SK-N-SH (cell line): Measurements from ENCODE around the gene DNAJC18. TPM values are rescaled to one million over a fixed set of nuclear protein-coding genes. Genes with fewer than 3 reads are reported as not detected.

Source experiments
- CTCF ChIA-PET: fragments of 300-600, 350-600 bp; formaldehyde crosslinking; extraction: SDS; loops from one replicate; lab custom pipeline; 2021; lab: Yijun Ruan, JAX
- POLR2A ChIA-PET: fragments of 350-600 bp; sonication (Branson Sonifier 250); formaldehyde crosslinking; extraction: SDS; loops from one replicate; lab custom pipeline; 2020; ENCODE audit warnings: antibody characterized with exemption, inconsistent platforms; lab: Yijun Ruan, JAX
- DNase-seq: peaks from one replicate; pipeline ENCODE4 v3.0.0; 2012
- H2AFZ ChIP-seq: fragments of 200-600 bp; sonication (generic); 2 replicates; pipeline ENCODE4 v1.8.1; 2016; ENCODE audit warnings: antibody characterized with exemption, mild to moderate bottlenecking, low read depth
- H3F3A ChIP-seq: fragments of 200-600 bp; sonication (generic); replicated peaks from 2 replicates; pipeline ENCODE3; 2016; ENCODE audit warnings: antibody characterized with exemption, mild to moderate bottlenecking; ENCODE audit not compliant: insufficient read depth
- H3K27ac ChIP-seq, 2 experiments: fragments of 200-500 bp in 1 of 2; fragments of 200-600 bp in 1 of 2; sonication (Bioruptor generic) in 1 of 2; sonication (generic), shearing (Covaris generic) in 1 of 2; 2 replicates each; pipeline versions ENCODE4 v1.5.1 to v1.6.1; 2014 to 2016; ENCODE audit warnings: low read depth in 2 of 2, inconsistent platforms in 1 of 2, low read length in 1 of 2, mild to moderate bottlenecking in 1 of 2, mixed read lengths in 1 of 2
- H3K27me3 ChIP-seq: fragments of 200-600 bp; sonication (generic), shearing (Covaris generic); 2 replicates; pipeline ENCODE4 v1.6.1; 2016; ENCODE audit warnings: mixed run types; ENCODE audit not compliant: insufficient read depth
- H3K36me3 ChIP-seq, 2 experiments: fragments of 200-500 bp in 1 of 2; fragments of 200-600 bp in 1 of 2; sonication (Bioruptor generic) in 1 of 2; sonication (generic) in 1 of 2; replicated peaks in 1 of 2; 2 replicates each; pipeline versions ENCODE3 to v1.5.1; 2014 to 2016; ENCODE audit warnings: low read length in 1 of 2, mild to moderate bottlenecking in 1 of 2; ENCODE audit not compliant: insufficient read depth in 2 of 2, control insufficient read depth in 1 of 2
- H3K4me1 ChIP-seq, 2 experiments: fragments of 200-500 bp in 1 of 2; fragments of 200-600 bp in 1 of 2; sonication (Bioruptor generic) in 1 of 2; sonication (generic), shearing (Covaris generic) in 1 of 2; 2 replicates each; pipeline versions ENCODE4 v1.5.1 to v1.6.1; 2014 to 2016; ENCODE audit warnings: low read depth in 1 of 2, low read length in 1 of 2, mixed run types in 1 of 2; ENCODE audit not compliant: insufficient read depth in 2 of 2, control insufficient read depth in 1 of 2
- H3K4me2 ChIP-seq: fragments of 200-600 bp; sonication (generic), shearing (Covaris generic); 2 replicates; pipeline ENCODE4 v1.6.1; 2017; ENCODE audit warnings: mixed run types
- H3K4me3 ChIP-seq, 2 experiments: fragments of 200-500 bp in 1 of 2; fragments of 200-600 bp in 1 of 2; sonication (Bioruptor generic) in 1 of 2; sonication (generic), shearing (Covaris generic) in 1 of 2; 2 replicates each; pipeline versions ENCODE4 v1.5.1 to v1.8.1; 2014 to 2016; ENCODE audit warnings: low read depth in 2 of 2, inconsistent platforms in 1 of 2, low read length in 1 of 2, mild to moderate bottlenecking in 1 of 2, mixed read lengths in 1 of 2, moderate library complexity in 1 of 2
- H3K79me2 ChIP-seq: fragments of 200-600 bp; sonication (generic); 2 replicates; pipeline ENCODE4 v1.8.1; 2017; ENCODE audit warnings: mild to moderate bottlenecking; ENCODE audit not compliant: insufficient read depth
- H3K9ac ChIP-seq: fragments of 200-600 bp; sonication (generic); 2 replicates; pipeline ENCODE4 v1.6.1; 2017; ENCODE audit warnings: mixed run types
- H3K9me2 ChIP-seq: fragments of 200-600 bp; sonication (generic); 2 replicates; pipeline ENCODE4 v1.6.1; 2017; ENCODE audit warnings: mixed run types
- H3K9me3 ChIP-seq: fragments of 200-600 bp; sonication (generic); 2 replicates; pipeline ENCODE4 v1.6.1; 2017; ENCODE audit warnings: mixed run types, mild to moderate bottlenecking, moderate library complexity
- H4K20me1 ChIP-seq: fragments of 200-600 bp; sonication (generic); 2 replicates; pipeline ENCODE4 v1.6.1; 2017; ENCODE audit warnings: mild to moderate bottlenecking, mixed run types; ENCODE audit not compliant: insufficient read depth
- CHD2 ChIP-seq: fragments of 150-350 bp; IDR thresholded peaks from 2 replicates; pipeline ENCODE4 v1.6.1; 2018; ENCODE audit warnings: low read length; ENCODE audit not compliant: partially characterized antibody
- ELF1 ChIP-seq: IDR thresholded peaks from 2 replicates; pipeline ENCODE4 v1.4.0; 2012
- EP300 ChIP-seq, 2 experiments: IDR thresholded peaks; 2 replicates each; pipeline versions ENCODE4 v1.4.0 to v1.6.1; 2012; ENCODE audit warnings: borderline replicate concordance in 1 of 2, low read depth in 1 of 2, low read length in 1 of 2
- EZH2phosphoT487 ChIP-seq: fragments of 200-600 bp; sonication (generic); IDR thresholded peaks from 2 replicates; pipeline ENCODE4 v1.6.1; 2017; ENCODE audit warnings: low read depth, mixed run types, mild to moderate bottlenecking, antibody characterized with exemption, moderate library complexity, borderline replicate concordance
- FOSL2 ChIP-seq: IDR thresholded peaks from 2 replicates; pipeline ENCODE4 v1.4.0; 2012; ENCODE audit warnings: low read depth, mild to moderate bottlenecking, moderate library complexity, borderline replicate concordance
- FOXM1 ChIP-seq: IDR thresholded peaks from 2 replicates; pipeline ENCODE4 v1.4.0; 2012; ENCODE audit warnings: low read depth, mild to moderate bottlenecking
- IRF3 ChIP-seq: fragments of 150-350 bp; IDR thresholded peaks from 2 replicates; pipeline ENCODE4 v1.6.1; 2016; ENCODE audit warnings: mild to moderate bottlenecking, low read depth, low read length
- JUND ChIP-seq: IDR thresholded peaks from 2 replicates; pipeline ENCODE4 v1.4.0; 2012
- MAX ChIP-seq: IDR thresholded peaks from 2 replicates; pipeline ENCODE4 v1.4.0; 2012; ENCODE audit warnings: low read depth
- MXI1 ChIP-seq: IDR thresholded peaks from 2 replicates; pipeline ENCODE4 v1.6.1; 2012; ENCODE audit warnings: mild to moderate bottlenecking, low read depth, low read length, improper control_type of control experiment
- NRF1 ChIP-seq: IDR thresholded peaks from 2 replicates; pipeline ENCODE4 v1.6.1; 2012; ENCODE audit warnings: low read depth, mild to moderate bottlenecking, low read length
- PBX3 ChIP-seq: IDR thresholded peaks from 2 replicates; pipeline ENCODE4; 2012
- POLR2AphosphoS5 ChIP-seq: IDR thresholded peaks from 2 replicates; pipeline ENCODE4 v1.6.1; 2012; ENCODE audit warnings: low read depth, low read length
- RAD21 ChIP-seq: IDR thresholded peaks from 2 replicates; pipeline ENCODE4 v1.6.1; 2012; ENCODE audit warnings: mild to moderate bottlenecking, low read length
- SMC3 ChIP-seq: IDR thresholded peaks from 2 replicates; pipeline ENCODE4 v1.6.1; 2012; ENCODE audit warnings: low read depth, low read length, improper control_type of control experiment
- TAF1 ChIP-seq: IDR thresholded peaks from 2 replicates; pipeline ENCODE4 v1.6.1; 2012; ENCODE audit warnings: low read depth, mild to moderate bottlenecking, low read length, moderate library complexity, borderline replicate concordance
- TCF12 ChIP-seq: IDR thresholded peaks from 2 replicates; pipeline ENCODE4 v1.4.0; 2012
- TEAD4 ChIP-seq: IDR thresholded peaks from 2 replicates; pipeline ENCODE4 v1.4.0; 2012; ENCODE audit warnings: mild to moderate bottlenecking, borderline replicate concordance; ENCODE audit not compliant: insufficient read depth
- USF2 ChIP-seq: fragments of 150-350 bp; IDR thresholded peaks from 2 replicates; pipeline ENCODE4 v1.6.1; 2017; ENCODE audit warnings: antibody characterized with exemption, low read length, low read depth, borderline replicate concordance
- ZBTB33 ChIP-seq: IDR thresholded peaks from 2 replicates; pipeline ENCODE4 v1.4.0; 2012; ENCODE audit warnings: low read depth, borderline replicate concordance
- WGBS: methylation state at CpG from one replicate; pipeline ENCODE4 v1.1.6; 2017; ENCODE audit warnings: low lambda C conversion rate; 5-methylcytosine and 5-hydroxymethylcytosine counted together
- polyA plus RNA-seq, 3 experiments: library from polyadenylated mRNA; depleted of rRNA; stranded (reverse); fragments of >200 nt; gene quantifications; 2 replicates each; pipeline ENCODE4 v1.2.3, GENCODE V29; 2012

Gene DNAJC18
- polyA plus RNA-seq, 1 of the 3 experiments (the other 2 are of a cell fraction) = 7.4 TPM

- Histone ChIP-seq H4K20me1 (no peaks in the 10 kb centered on the region), H3K79me2 (no peaks in the 10 kb centered on the region), H3K4me1 (peaks cover 0 to 9% of the 10 kb centered on the region in 2 experiments; a peak in 3 of 4 replicates), H3K4me2 (no peak overlapping the region), H2AFZ (no peak overlapping the region), H3K9me2 (no peaks in the 10 kb centered on the region), H3K27ac (no peak overlapping the region), H3K36me3 (no peaks in the 10 kb centered on the region), H3K9ac (no peak overlapping the region), H3K27me3 (no peaks in the 10 kb centered on the region), H3K9me3 (no peaks in the 10 kb centered on the region), H3K4me3 (no peak overlapping the region), H3F3A (peaks cover 9% of the 10 kb centered on the region)
- CTCF ChIA-PET = interaction anchor here (0.7 to 1.0 kb wide), 2 partner anchors 55 to 63 kb away, joined by 3 to 5 read pairs; no protein-coding TSS in a partner anchor
- 82% methylated on average over 10 of the region's 11 CpGs for WGBS
- POLR2A ChIA-PET = no interaction called here
- no peak for TF ChIP-seq FOXM1
- no peak for TF ChIP-seq JUND
- no peak for TF ChIP-seq EP300 (IDR thresholded peaks at IDR 0.05; ENCODE audit: borderline replicate concordance in 1 of 2, low read depth in 1 of 2, low read length in 1 of 2)
- no peak for TF ChIP-seq ELF1
- no peak for TF ChIP-seq TEAD4
- TF ChIP-seq TCF12 = no peak
- TF ChIP-seq ZBTB33 = no peak
- TF ChIP-seq SMC3 = no peak
- no peak for TF ChIP-seq RAD21
- TF ChIP-seq NRF1 = no peak
- no peak for TF ChIP-seq POLR2AphosphoS5
- DNase-seq = no peak
These were observed 15.4 kb upstream of the DNAJC18 start for GRCh38 chr5:139454568-139455290.

GRCh38 chr5:139453683-139454567 is 14.6 kb upstream of the DNAJC18 start:
- no peaks in the 10 kb centered on the region for H3K27me3 ChIP-seq
- H3F3A ChIP-seq = peaks cover 4% of the 10 kb centered on the region
- WGBS = 88% methylated on average over 3 of the region's 3 CpGs
- peaks cover 0 to under 1% of the 10 kb centered on the region in 2 experiments; a peak in 2 of 4 replicates for H3K4me1 ChIP-seq
- H2AFZ ChIP-seq = no peak overlapping the region
- no peaks in the 10 kb centered on the region for H3K9me2 ChIP-seq
- DNase-seq = no peak
- H3K4me3 ChIP-seq = no peak overlapping the region
- H3K27ac ChIP-seq = no peak overlapping the region
- H3K9ac ChIP-seq = no peak overlapping the region
- ChIA-PET POLR2A (no interaction called here), CTCF (interaction anchor here (0.7 kb wide), 1 partner anchor 56 kb away, joined by 5 read pairs; no protein-coding TSS in a partner anchor)
- no peaks in the 10 kb centered on the region for H3K9me3 ChIP-seq
- H3K79me2 ChIP-seq = no peaks in the 10 kb centered on the region
- no peaks in the 10 kb centered on the region for H4K20me1 ChIP-seq
- no peak overlapping the region for H3K4me2 ChIP-seq
- no peaks in the 10 kb centered on the region for H3K36me3 ChIP-seq
- no peak for TF ChIP-seq USF2
- TF ChIP-seq FOSL2 = no peak
- TF ChIP-seq MXI1 = no peak
- TF ChIP-seq POLR2AphosphoS5 = no peak
- TF ChIP-seq CHD2 = no peak
- no peak for TF ChIP-seq EP300 (IDR thresholded peaks at IDR 0.05; ENCODE audit: borderline replicate concordance in 1 of 2, low read depth in 1 of 2, low read length in 1 of 2)
- TF ChIP-seq FOXM1 = no peak
- TF ChIP-seq PBX3 = no peak
- TF ChIP-seq TAF1 = no peak
- no peak for TF ChIP-seq EZH2phosphoT487
- no peak for TF ChIP-seq IRF3
- TF ChIP-seq MAX = no peak
- no peak for TF ChIP-seq ELF1
